ENCODE data around the gene GCGR. TPM values are rescaled to one million over a fixed set of nuclear protein-coding genes. Genes with fewer than 3 reads are reported as not detected.

Gene GCGR
- total and polyA plus RNA-seq, 2 of the 13 experiments (the other 11 are each of a cell fraction or from before 2014, with no cell fraction given): 0.04 to 0.13 TPM

DNA sequence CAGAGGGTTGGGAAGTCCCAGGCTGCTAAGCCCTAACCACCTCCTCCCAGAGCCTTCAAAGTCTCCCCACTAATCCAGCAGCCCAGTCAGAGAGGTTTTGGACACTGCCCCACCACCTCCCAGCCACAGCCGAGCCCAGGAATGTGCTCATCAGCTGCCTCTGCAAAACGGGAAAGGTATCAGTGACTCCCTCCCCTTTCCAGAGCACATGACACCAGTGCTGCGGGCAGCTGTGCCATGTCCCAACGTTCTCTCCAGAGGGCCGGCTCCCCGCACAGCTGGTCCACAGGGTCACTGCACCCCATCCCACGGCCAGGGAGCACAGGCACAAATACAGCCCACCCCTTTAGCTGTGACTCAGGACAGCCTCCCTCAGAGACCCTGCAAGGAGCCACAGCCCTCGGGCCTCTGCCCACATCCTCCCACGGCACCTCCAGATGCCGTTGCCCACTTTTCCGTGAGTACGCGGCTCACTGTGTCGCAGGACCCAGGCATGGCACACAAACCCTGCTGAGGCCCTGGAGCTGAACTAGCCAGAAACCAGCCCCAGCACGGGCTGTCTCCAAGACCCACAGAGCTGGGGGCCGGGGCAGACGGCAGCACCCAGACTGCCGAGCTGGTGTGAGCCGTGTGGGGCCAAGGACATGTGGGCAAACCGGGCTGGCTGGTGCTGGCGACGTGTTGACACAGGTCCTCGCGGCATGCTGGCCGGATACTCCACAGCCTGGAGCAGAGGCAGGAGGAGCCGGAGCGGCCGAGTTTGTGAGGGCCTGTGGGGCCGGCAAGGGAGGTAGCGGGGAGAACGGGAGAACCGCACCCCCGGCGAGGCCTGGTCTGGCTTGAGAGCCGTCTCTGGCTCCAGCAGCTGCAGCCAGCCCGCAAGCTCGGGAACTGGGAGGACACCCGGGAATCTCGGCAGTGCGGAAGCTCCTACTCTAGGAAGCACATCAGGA lies 37.2 kb downstream of the GCGR start (continued):
- TF ChIP-seq, protein P1, sequence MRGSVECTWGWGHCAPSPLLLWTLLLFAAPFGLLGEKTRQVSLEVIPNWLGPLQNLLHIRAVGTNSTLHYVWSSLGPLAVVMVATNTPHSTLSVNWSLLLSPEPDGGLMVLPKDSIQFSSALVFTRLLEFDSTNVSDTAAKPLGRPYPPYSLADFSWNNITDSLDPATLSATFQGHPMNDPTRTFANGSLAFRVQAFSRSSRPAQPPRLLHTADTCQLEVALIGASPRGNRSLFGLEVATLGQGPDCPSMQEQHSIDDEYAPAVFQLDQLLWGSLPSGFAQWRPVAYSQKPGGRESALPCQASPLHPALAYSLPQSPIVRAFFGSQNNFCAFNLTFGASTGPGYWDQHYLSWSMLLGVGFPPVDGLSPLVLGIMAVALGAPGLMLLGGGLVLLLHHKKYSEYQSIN (CRISPR knock-in tag; IDR thresholded peaks at IDR 0.05; ENCODE audit: borderline replicate concordance): no peak
- TF ChIP-seq KLF15 (CRISPR knock-in tag; IDR thresholded peaks at IDR 0.05; ENCODE audit: borderline replicate concordance) (no peak), DNMT1 (CRISPR knock-in tag; IDR thresholded peaks at IDR 0.05) (no peak), CREM (IDR thresholded peaks at IDR 0.05) (no peak), CREM (CRISPR knock-in tag; IDR thresholded peaks at IDR 0.05) (no peak), NCOA1 (CRISPR knock-in tag; IDR thresholded peaks at IDR 0.05) (no peak), ZNF674 (CRISPR knock-in tag; IDR thresholded peaks at IDR 0.05; ENCODE audit: low read depth) (no peak), RAD51 (IDR thresholded peaks at IDR 0.05; ENCODE audit: borderline replicate concordance) (no peak), ZNF572 (CRISPR knock-in tag; IDR thresholded peaks at IDR 0.05) (no peak), GABPB1 (CRISPR knock-in tag; IDR thresholded peaks at IDR 0.05) (no peak; the same call in 1 of the 2 replicates), MATR3 (CRISPR knock-in tag; IDR thresholded peaks at IDR 0.05) (no peak), CC2D1A (CRISPR knock-in tag; IDR thresholded peaks at IDR 0.05) (no peak), BCL6 (CRISPR knock-in tag; IDR thresholded peaks at IDR 0.05) (no peak)
- TF ChIP-seq, protein P2, sequence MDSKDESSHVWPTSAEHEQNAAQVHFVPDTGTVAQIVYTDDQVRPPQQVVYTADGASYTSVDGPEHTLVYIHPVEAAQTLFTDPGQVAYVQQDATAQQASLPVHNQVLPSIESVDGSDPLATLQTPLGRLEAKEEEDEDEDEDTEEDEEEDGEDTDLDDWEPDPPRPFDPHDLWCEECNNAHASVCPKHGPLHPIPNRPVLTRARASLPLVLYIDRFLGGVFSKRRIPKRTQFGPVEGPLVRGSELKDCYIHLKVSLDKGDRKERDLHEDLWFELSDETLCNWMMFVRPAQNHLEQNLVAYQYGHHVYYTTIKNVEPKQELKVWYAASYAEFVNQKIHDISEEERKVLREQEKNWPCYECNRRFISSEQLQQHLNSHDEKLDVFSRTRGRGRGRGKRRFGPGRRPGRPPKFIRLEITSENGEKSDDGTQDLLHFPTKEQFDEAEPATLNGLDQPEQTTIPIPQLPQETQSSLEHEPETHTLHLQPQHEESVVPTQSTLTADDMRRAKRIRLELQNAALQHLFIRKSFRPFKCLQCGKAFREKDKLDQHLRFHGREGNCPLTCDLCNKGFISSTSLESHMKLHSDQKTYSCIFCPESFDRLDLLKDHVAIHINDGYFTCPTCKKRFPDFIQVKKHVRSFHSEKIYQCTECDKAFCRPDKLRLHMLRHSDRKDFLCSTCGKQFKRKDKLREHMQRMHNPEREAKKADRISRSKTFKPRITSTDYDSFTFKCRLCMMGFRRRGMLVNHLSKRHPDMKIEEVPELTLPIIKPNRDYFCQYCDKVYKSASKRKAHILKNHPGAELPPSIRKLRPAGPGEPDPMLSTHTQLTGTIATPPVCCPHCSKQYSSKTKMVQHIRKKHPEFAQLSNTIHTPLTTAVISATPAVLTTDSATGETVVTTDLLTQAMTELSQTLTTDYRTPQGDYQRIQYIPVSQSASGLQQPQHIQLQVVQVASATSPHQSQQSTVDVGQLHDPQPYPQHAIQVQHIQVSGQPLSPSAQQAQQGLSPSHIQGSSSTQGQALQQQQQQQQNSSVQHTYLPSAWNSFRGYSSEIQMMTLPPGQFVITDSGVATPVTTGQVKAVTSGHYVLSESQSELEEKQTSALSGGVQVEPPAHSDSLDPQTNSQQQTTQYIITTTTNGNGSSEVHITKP (CRISPR knock-in tag; IDR thresholded peaks at IDR 0.05; ENCODE audit: low read depth): no peak
- TF ChIP-seq, protein P3, sequence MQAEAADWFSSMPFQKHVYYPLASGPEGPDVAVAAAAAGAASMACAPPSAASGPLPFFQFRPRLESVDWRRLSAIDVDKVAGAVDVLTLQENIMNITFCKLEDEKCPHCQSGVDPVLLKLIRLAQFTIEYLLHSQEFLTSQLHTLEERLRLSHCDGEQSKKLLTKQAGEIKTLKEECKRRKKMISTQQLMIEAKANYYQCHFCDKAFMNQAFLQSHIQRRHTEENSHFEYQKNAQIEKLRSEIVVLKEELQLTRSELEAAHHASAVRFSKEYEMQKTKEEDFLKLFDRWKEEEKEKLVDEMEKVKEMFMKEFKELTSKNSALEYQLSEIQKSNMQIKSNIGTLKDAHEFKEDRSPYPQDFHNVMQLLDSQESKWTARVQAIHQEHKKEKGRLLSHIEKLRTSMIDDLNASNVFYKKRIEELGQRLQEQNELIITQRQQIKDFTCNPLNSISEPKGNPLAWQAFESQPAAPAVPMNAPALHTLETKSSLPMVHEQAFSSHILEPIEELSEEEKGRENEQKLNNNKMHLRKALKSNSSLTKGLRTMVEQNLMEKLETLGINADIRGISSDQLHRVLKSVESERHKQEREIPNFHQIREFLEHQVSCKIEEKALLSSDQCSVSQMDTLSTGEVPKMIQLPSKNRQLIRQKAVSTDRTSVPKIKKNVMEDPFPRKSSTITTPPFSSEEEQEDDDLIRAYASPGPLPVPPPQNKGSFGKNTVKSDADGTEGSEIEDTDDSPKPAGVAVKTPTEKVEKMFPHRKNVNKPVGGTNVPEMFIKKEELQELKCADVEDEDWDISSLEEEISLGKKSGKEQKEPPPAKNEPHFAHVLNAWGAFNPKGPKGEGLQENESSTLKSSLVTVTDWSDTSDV (CRISPR knock-in tag; IDR thresholded peaks at IDR 0.05): no peak
- TF ChIP-seq, protein P4, sequence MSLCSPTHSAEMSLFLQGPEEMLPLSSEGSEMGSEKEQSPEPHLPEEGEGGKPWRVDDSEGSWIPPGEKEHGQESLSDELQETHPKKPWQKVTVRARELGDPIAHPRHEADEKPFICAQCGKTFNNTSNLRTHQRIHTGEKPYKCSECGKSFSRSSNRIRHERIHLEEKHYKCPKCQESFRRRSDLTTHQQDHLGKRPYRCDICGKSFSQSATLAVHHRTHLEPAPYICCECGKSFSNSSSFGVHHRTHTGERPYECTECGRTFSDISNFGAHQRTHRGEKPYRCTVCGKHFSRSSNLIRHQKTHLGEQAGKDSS (CRISPR knock-in tag; IDR thresholded peaks at IDR 0.05; ENCODE audit: borderline replicate concordance, low read depth): no peak
- TF ChIP-seq, protein P5, sequence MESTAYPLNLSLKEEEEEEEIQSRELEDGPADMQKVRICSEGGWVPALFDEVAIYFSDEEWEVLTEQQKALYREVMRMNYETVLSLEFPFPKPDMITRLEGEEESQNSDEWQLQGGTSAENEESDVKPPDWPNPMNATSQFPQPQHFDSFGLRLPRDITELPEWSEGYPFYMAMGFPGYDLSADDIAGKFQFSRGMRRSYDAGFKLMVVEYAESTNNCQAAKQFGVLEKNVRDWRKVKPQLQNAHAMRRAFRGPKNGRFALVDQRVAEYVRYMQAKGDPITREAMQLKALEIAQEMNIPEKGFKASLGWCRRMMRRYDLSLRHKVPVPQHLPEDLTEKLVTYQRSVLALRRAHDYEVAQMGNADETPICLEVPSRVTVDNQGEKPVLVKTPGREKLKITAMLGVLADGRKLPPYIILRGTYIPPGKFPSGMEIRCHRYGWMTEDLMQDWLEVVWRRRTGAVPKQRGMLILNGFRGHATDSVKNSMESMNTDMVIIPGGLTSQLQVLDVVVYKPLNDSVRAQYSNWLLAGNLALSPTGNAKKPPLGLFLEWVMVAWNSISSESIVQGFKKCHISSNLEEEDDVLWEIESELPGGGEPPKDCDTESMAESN (CRISPR knock-in tag; conservative IDR thresholded peaks at IDR 0.05): no peak
- TF ChIP-seq, protein P6, sequence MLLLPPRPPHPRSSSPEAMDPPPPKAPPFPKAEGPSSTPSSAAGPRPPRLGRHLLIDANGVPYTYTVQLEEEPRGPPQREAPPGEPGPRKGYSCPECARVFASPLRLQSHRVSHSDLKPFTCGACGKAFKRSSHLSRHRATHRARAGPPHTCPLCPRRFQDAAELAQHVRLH (CRISPR knock-in tag; IDR thresholded peaks at IDR 0.05; ENCODE audit: borderline replicate concordance, low read depth): no peak

Measured in HepG2 (cell line).